Fibroblast of gingiva (primary cell): ENCODE measurements around the gene TBL1XR1.
A peak's percentile ranks its signal among the peaks of the same experiment; 100 is the strongest.

Source experiments
- DNase-seq: peaks from one replicate; pipeline ENCODE4 v3.0.0-alpha.2; 2011; ENCODE audit warnings: low read depth

The TBL1XR1 gene

DNA sequence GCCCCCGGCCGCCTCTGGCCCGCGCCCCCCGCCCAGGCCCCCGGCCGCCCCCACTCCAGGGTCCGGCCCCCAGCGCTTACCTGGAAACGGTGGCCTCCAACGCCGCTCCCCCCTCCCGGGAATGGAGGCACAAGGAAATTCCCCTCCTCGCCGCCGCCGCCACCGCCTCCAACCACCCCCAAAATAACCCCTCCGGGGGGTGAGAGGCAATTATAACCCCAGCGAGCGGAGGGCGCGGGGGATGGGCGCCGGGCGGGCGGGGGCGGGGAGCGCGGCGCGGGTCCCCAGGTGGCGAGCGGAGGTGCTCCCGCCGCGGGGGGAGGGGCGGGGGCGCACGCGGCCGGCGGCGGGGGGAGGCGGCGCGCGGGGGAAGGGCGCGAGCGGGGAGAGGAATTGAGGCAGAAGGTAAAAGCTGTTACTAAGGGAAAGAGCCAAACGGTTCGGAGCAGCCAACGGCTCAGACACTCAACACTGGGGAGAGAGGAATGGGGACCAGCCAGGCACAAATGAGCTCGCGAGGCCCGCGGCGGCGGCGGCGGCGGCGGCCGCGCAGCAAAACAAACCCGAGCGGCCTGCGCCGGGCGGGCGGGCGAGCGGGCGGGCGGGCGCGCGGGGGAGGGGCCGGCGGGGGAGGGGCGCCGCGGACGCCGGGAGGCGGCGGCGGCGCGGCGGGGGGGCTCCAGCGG lies at the start of gene TBL1XR1:
TSS of gene TBL1XR1 (minus strand) at position 442 of the 686 bp plus-strand sequence. CDS start 132,505 bp downstream, outside the sequence.
- peak; percentile 93 for DNase-seq

DNA sequence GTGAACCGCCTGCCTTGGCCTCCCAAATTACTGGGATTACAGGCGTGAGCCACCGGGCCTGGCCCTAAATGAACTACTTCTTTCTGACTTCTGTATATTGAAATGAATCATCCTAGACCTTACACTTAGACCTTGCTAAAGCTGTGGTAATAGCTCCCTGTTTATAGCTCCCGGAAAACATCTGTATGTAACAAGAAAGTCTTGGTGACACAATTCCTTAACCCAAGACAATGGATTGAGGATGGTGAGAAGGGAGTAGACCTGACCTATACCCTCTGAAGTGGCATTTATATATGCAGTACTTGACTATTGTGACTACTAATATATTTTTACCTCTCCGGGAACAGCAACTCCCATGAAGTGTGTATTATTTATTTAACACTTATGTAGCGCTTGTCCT lies 48.0 kb upstream of the TBL1XR1 start:
- no peak for DNase-seq

DNA sequence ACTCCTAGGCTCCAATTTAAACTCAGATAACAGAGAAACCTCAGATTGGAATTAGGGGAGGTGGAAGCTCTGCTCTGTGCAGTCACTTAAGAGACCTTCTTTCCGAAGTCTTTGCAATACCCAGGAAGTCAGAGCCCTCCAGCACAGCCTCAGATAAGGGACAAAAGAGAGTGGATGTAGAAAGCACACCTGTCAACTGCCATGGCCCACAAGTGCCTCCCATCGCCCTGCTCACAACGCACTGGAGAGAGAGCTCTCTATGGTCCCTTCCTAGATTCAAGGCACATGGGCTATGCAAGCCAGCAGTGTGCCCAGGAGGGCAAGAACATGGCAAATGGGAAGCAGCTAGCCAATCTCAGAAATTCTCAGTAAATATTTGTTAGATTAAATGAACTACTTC lies 47.3 kb upstream of the TBL1XR1 start:
- no peak for DNase-seq

DNA sequence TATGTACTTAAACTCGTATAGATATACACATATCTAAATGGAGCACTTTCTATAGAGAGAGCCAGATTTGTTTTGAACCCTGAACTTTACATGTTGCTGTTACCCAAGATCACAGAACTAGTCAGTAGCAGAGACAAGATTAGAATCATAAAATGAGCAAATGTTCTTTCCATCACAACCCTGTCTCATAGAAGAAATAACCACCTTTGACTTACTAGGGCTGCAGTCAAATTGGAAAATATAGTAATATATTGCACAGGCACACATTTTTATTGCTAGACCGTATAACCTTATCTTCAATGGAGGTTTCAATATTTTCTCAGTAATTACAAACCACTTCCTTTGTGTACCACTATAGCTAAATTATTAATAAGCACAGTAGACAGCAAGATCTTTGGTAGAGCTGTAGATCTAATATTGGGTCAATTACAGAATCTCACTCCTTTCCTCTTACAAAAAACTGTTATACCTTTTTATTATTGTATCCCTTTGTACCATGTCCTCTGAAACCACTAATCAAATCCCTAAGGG lies 41.5 kb upstream of the TBL1XR1 start:
- no peak for DNase-seq

DNA sequence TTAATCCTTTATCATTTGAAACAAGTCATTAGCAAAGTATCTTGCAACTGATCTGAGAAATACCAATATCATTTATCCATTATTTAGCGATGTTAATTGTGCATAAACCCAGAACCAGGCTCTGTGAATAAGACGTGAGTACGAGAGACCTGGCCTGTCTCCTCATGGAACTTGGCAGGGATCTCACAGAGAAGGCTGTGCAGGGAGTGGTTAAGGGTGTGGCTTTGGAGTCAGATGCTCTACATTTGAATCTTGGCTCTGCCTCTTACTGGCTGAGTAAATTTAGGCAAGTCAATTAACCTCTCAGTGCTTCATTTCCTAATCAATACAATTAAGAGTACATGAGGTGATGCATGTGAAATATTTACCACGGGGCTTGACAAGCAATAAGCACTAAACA lies 39.9 kb upstream of the TBL1XR1 start:
- no peak for DNase-seq

DNA sequence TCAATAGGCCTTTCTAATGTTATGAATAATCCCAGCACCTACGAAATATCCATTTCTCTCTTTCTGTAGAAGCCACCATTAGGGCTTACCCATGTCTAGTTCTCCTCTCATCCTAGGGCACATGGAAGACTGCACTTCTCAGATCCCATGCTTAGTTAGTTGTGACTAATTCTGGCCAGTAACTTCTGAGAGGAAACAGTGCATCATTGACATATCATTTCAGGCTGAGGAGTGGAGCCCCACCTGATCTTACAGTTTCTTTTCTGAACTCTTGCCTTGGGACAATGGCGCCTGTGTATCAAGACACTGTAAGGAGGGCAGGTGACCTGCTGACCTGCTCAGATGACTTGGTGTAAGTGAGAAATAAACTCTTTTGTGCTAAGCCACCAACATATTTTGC lies 39.4 kb upstream of the TBL1XR1 start:
- no peak for DNase-seq

DNA sequence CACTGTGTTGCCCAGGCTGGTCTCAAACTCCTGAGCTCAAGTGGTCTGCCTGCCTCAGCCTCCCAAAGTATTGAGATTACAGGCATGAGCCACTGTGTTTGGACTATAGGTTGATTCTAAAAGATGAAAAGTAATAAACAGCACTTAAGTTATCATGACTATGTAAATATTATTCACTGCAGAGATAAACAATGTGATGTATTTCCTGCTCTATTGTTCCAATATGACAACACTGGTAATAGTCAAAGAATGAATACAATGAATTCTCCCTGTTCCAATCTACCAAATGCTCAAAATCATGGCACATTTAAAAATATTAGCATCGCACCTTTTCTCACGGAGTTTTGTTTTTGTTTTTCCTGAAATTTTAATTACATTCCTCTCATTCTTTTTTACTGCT lies 36.8 kb upstream of the TBL1XR1 start:
- DNase-seq: no peak

DNA sequence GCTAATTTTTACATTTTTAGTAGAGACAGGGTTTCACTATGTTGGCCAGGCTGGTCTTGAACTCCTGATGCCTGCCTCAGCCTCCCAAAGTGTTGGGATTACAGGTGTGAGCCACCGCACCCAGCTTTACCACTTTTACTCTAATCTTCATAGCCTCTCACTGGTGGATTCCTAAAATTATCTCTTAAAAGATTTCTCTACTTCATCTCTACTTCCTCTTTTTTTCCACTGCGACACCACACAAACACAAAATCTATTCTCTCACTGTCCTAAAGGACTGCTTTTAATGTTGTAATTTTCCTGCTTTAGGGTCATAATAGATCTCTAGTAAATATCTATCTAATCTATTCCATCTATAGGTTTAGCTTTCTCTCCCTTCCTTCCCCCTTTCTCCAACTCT lies 34.0 kb upstream of the TBL1XR1 start:
- DNase-seq: no peak

DNA sequence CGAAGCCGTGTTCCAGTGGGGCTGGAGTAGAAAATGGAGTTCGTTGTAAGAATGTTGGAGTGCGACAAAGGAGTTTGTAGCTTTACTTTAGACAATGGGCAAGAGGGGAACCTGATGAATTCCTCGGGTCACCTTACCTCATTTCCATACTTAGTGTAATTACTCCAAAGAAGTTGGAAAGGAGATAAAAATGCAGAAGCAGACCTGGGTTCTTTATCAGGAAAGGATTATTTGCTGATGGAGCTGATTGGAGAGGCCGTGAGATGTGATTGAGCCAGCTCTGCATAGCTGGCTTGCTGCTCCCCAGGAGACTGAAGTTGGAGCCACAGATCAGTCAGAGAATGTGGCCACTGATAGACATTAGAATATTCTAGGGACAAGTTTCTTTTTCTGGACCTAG lies 33.4 kb upstream of the TBL1XR1 start:
- no peak for DNase-seq

DNA sequence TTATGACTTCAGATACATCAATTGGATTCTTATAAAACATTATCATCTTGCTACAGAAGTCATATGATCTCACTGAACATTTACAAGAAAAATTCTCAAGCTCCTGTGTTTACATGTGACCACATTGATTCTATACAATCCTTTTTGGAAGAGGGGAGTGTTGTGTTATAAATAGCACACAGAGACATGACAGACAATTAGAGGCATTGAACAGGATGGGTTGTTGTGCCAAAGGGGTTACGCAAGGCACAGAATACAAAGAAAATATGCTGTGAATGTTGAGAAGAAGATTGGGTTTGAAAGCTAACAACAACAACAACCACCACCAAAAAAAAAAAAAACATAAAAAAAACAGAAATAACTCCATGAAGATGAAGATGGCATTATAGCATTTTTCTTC lies 32.5 kb upstream of the TBL1XR1 start:
- peak; percentile 55 for DNase-seq

DNA sequence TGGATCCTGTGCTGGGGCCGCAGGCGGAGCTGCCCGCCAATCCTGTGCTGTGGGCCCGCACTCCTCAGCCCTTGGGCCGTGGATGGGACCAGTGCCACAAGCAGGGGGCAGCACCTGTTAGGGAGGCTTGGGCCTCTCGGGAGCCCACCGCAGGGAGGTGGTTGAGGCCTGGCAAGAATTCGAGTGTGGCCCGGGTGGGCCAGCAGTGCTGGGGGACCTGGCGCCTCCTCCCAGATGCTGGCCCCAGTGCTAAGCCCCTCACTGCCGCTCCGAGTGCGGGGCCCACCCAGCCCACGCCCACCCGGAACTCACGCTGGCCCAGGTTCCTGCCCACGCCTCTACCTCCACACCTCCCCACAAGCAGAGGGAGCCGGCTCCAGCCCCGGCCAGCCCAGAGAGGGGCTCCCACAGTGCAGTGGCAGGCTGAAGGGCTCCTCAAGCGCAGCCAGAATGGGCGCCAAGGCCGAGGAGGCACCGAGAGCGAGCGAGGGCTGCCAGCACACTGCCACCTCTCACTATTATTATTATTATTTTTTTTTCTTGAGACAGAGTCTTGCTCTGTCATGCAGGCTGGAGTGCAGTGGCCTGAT lies 31.4 kb upstream of the TBL1XR1 start:
- DNase-seq: no peak

DNA sequence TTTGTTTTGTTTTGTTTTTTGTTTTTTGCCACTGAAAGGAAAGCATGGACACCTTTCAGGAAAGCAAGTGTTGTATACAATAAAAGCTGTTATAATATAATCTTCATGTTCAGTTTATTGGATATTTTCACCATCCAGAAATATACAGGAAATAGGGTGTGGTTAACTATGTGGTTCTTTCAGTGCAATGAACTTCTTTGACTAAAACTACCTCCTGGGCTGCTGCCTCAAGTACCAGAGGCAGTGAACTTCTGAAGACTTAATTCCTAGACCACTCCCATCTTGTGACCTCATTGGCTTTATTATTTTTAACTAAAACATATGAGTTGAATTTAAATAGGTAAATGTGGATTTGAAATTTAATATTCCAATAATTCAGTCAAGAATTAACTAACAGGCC lies 27.1 kb upstream of the TBL1XR1 start:
- DNase-seq: no peak

DNA sequence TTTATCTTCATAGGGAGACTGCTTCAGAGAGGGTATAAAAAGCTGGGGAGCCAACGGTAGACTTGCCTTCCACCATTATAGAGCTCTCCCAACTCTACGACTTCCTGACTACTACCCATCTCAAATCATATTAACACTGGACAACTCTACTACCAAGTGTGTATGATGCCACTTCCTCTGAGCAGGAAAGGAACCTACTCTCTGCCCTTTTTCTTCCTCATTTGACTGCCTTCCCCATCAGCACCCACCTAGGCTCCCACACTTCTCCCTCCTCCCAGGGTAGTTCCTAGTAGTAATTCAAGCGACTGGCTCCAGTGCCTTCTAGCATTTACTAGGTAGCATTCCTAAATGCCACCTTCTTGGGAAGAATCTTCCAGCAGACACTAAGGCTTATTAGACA lies 24.5 kb upstream of the TBL1XR1 start:
- DNase-seq: no peak

DNA sequence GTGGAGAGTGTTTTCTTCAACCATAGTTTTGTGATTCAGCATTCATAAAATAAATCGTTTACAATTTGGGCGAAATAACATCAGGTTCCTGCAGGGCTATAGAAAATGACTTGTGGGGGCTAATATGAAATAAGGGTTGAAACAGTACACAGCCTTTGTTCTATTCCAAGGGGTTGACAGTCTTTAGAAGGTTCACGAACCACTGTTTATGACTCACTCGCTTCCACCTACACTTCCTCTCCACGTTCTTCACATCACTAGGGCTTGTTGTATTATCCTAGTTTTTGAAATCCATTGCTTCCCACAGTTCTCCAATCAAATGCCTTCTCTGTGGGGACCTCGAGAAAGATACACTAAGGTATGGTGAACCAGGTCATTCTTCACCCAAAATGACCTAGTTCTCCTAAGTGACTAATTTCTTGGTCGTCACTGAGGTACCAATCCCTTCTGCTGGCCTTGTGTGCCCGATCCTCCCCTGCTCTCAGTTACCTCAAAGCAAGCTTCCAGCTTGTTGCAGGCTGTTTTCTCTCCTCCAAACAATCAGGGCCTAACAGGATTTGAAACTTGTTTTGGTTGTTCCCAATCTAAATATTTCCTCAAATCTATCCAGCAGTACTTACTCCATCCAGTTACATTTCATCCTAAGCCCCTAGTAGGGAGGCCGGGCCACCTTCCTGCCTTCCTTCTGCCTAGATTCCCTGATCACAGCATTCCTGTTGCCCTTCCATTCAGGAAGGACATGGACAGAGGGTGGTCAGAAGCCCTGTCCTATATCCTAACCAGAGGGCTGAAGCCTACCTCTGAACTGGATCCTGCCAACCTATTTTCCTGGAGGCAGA lies 23.1 kb upstream of the TBL1XR1 start:
- DNase-seq: no peak

DNA sequence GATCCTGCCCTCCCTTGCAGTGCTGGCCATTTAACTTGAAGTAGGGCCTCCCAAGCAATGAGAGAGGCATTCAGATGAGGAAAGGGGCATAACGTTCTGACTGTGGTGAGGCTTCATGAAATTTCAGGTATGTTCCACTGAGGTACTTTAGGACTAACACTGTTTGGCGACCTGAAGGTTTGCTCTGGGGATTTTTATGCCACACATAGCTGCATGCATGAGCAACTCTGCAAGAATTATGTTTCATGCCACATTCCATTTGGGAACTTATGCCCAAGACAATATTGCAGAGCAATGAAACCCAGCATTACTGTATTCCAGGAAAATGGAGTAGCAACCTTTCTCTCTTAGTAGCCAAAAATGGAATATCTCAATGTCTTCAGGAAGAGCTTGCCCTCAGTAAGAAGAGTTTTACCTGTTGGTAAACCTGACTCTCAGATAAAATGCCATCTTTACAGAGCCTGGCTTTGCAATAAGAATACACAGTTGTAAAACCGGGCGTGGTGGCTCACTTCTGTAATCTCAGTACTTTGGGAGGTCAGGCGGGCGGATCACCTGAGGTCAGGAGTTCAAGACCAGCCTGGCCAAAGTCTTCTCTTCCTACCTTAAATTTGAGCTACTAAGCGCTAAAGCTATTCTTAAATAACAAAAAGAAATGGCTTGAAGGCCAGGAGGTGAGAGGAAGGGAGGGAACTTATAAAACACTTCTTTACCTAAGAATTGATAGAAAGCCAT lies 16.7 kb upstream of the TBL1XR1 start:
- DNase-seq: peak; percentile 35

DNA sequence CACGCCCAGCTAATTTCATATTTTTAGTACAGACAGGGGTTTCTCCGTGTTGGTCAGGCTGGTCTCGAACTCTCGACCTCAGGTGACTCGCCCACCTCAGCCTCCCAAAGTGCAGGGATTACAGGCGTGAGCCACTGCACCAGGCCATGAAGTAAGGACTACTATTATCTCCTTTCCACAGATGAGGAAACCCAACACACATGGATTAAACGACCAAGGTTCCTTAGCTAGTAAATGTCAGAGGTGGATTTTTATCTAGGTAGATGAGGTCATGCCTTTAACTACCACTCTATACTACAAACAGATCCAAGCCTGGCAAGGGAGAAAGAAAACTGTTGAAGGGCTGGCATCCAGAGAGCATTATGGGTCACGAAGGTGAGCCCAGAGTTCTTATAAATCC lies 15.5 kb upstream of the TBL1XR1 start:
- DNase-seq: no peak

DNA sequence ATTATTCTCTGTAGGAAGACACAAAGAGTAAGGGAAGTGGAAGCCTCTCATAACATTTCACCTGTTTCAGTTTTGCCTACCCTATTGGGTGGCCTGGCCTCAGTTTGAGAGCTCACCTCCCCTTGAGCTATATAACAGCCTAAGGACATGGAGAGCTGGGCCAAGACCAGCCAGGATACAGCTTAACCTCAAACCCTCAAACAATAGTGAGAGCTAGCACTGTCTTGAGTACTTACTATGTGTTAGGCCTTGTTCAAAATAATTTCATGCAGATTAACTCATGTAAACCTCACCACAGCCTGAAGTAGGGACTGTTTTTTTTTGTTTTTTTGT lies 15.0 kb upstream of the TBL1XR1 start:
- no peak for DNase-seq

DNA sequence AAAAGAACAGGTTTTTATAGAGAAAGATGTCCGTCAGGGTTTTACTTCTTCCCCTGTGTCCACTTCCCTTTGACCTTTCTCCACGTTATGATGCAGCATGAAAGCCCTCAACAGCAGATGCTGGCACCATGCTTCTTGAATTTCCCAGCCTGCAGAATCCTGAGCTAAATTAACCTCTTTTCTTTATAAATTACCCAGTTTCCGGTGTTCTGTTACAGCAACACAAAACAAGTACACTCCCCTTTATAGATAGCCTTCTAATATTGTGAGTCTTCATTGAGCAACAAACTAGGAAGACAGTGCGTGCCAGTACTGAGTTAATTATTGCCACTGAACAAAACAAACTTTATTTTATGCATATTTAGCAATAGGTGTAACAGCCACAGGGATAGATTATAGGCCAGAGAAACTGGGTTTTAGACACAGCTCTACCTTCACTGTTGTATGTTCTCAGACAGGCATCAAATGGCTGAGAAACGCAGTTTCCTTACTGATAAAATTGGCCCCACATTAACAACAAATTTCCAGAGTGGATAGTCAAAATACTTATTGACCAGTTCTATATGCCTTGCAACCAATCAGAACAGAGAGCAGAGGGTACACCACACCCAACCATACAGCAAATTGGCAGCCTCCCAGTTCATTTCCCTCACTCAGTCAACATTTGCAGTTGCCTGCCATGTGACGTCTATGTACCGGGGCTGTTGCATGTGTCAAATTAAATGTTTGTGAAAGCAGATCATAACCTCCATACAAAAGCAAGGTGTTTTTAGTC lies 14.4 kb upstream of the TBL1XR1 start:
- DNase-seq: no peak

DNA sequence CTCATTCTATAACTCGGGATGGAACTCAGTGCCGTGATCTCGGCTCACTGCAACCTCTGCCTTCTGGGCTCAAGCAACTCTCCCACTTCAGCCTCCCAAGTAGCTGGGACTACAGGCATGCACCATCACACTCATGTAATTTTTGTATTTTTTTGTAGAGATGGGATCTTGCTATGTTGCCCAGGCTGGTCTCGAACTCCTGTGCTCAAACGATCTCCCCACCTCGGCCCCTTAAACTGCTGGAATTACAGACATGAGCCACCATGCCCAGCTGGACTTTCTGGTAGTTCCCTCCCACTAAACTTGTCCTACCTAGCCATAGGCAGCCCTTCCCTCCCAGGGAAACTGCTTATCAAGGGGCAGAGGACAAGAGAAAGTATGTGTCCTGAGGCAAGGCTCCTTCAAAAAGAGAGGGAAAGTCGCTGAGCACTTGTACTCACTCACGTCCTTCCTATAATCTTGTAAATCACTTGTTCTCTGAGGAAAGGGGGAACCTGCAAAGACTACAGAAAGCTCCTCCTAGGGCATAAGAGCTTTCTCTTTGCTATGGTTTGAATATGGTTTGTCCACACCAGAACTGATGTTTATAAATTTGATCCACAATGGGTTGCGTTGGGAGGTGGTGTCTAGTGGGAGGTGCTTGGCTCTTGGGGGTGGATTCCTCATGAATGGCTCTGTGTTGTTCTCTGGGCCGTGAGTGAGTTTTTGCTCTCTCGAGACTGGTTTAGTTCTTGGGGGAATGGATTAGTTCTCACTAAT lies 13.6 kb upstream of the TBL1XR1 start:
- DNase-seq: no peak

DNA sequence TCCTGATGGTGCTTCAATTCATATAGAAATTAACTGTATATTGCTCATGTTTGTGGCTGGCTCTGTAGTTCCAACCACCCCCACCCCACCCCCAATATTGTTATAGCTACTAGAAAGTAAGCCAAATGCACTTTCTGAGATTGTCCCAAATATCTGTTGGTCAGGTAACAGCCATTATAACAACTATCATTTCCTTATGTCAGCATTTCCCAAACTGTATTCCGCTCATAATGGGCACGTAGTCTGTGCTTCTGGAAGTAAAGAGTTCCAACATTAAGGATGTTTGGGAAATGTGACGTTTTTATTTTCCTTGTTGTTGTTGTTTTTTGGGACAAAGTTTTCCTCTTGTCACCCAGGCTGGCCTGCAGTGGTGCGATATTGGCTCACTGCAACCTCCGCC lies 12.2 kb upstream of the TBL1XR1 start:
- DNase-seq: no peak

DNA sequence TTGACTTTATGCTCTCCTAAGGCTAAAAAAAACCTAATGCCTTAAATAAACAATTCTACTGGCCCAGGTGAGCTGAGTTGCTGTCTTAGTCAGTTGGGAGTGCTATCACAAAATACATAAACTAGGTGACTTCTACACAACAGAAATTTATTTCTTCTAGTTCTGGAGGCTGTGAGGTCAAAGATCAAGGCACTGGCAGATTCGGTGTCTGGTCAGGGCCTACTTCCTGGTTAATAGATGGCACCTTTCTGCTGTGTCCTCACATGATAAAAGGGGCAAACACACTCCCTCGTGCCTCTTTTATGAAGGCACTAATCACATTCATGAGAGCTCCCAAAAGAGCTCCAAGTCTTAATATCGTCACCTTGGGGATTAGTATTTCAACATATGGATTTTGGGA lies 11.5 kb upstream of the TBL1XR1 start:
- no peak for DNase-seq
